ENCODE data around the gene ATP6V1G1. TPM values are rescaled to one million over a fixed set of nuclear protein-coding genes. Genes with fewer than 3 reads are reported as not detected.
"Not testable (repeated sequence)": the region's sequence is repeated elsewhere in the genome, so short reads cannot be mapped to it uniquely, and the experiment has no call there.

Gene ATP6V1G1
- polyA plus RNA-seq, 3 donors, result 233 to 239 (median 236) TPM

GRCh38 chr9:114565204-114565603, 22.4 kb upstream of the ATP6V1G1 start:
- no peak for DNase-seq (ENCODE audit: extremely low read depth in 1 of 11, low read depth in 9 of 11, low spot score in 4 of 11)

- no peak for DNase-seq (ENCODE audit: extremely low read depth in 1 of 11, low read depth in 9 of 11, low spot score in 4 of 11)
These were observed 16.8 kb upstream of the ATP6V1G1 start for GRCh38 chr9:114570742-114571141.

DNA sequence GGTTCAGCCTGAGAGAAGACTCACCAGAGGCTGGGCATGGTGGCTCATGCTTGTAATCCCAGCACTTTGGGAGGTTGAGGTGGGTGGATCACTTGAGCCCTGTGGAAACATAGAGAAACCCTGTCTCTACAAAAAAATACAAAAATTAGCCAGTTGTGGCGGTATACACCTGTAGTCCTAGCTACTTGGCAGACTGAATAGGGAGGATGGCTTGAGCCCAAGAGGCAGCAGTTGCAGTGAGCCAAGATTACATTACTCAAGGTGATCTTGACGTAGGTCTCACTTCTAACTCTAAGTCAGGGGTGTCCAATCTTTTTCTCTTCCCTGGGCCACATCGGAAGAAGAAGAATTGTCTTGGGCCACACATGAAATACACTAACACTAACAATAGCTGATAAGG, 16.2 kb upstream of the ATP6V1G1 start:
- DNase-seq (ENCODE audit: extremely low read depth in 1 of 11, low read depth in 9 of 11, low spot score in 4 of 11), result no peak

GRCh38 chr9:114572199-114572598, 15.4 kb upstream of the ATP6V1G1 start:
- DNase-seq (ENCODE audit: extremely low read depth in 1 of 11, low read depth in 9 of 11, low spot score in 4 of 11), result no peak

DNA sequence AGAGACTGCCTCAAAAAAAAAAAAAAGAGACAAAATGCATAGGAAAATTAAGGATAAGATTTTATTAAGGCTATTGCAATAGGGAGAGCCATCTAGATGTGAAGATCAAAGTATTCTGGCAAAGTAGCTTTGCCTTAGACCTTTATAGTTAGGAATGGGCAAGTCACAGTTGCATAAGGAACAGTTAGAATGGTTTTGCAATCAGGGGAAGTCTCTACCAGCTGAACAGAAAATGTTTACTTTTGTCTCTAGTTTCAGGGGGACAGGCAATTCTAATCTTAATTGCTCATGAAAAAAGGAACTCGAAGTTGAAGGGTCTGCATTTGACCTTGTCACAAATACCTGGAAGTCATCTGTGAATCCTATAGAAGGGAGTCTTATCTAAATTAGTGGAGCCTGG, 13.1 kb upstream of the ATP6V1G1 start:
- DNase-seq (ENCODE audit: extremely low read depth in 1 of 11, low read depth in 9 of 11, low spot score in 4 of 11), result no peak

- not testable (repeated sequence) for DNase-seq (ENCODE audit: extremely low read depth in 1 of 11, low read depth in 9 of 11, low spot score in 4 of 11)
These were observed 10.8 kb upstream of the ATP6V1G1 start for GRCh38 chr9:114576779-114577178.

DNA sequence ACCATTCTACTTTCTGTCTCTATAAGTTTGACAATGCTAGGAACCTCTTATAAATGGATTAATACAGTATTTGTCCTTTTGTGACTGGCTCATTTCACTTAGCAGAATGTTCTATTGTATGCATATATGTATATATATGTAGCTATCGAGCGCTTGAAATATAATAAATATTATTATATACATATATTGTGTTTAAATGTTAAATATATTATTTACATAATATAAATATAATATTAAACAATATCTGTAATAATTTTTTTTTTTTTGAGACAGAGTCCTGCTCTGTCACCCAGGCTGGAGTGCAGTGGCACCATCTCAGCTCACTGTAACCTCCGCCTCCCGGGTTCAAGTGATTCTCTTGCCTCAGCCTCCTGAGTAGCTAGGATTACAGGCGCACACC, 9.4 kb upstream of the ATP6V1G1 start:
- DNase-seq (ENCODE audit: extremely low read depth in 1 of 11, low read depth in 9 of 11, low spot score in 4 of 11), result not testable (repeated sequence)

DNA sequence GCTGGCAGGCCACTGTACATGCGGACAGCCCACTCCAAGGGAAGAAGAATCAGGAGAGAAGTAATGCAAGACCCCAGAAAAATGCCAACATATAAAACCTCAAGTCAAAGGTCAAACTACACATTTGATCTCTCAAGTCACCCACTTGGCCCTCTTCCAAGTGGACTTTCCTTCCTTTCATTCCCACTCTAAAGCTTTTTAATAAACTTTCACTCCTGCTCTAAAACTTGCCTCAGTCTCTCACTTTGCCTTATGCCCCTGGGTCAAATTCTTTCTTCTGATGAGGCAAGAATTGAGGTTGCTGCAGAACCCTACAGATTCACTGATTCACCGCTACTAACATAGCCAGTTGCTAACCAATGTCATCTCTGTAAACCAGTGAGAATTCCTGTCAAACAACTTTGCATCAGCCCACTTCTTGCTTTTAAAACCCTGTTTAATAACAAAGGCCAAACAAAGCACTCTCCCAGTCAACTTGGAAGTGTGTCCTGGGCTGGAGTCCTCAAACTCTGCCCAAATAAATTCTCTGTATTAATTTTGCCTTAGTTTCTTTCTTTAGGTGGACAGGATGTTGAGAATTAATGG, 6.9 kb upstream of the ATP6V1G1 start:
- no peak for DNase-seq (ENCODE audit: extremely low read depth in 1 of 11, low read depth in 9 of 11, low spot score in 4 of 11)

DNA sequence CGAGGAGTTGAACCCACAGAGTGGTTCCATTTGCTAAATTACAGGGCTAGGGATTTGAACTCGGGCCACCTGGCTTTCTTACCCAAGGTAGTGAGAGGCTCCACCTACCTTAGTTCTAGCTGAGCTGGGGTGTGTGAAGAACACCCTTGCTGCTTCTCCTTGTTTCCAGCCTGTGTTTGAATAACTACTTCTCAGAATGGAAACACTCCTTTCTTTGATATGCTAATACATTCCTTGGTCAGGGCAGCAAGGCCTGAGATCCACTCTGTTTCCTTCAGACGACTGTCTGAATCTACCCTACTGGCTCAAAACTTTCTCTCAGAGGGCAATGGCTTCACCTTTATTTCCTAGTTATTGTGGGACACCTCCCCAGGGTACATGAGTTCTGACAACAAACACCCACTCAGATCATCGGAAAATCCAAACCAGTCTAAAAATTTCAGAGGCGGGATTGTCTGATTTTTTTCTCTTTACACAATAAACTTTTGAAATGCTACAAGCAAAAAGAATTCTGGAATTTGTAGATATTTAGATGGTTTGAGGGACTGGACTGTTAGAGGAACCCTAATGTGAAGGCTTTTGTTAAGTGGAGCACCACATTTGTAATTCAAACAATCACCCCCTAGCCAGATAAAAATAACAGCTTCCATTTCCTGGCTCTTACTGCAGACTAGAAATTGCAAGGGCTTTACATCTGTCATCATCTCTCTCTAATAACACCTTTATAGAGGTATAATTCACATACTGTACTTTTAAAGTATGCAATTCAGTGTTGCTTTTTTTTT, 4.0 kb upstream of the ATP6V1G1 start:
- DNase-seq (ENCODE audit: extremely low read depth in 1 of 11, low read depth in 9 of 11, low spot score in 4 of 11), result no peak

GRCh38 chr9:114588210-114588609, 641 bp downstream of the ATP6V1G1 start:
- peak in 1 of 11 donors; percentile 33 for DNase-seq (ENCODE audit: extremely low read depth in 1 of 11, low read depth in 9 of 11, low spot score in 4 of 11)

- DNase-seq (ENCODE audit: extremely low read depth in 1 of 11, low read depth in 9 of 11, low spot score in 4 of 11), result no peak
These were observed 1.3 kb downstream of the ATP6V1G1 start for GRCh38 chr9:114588651-114589526.

GRCh38 chr9:114590328-114590727, 2.8 kb downstream of the ATP6V1G1 start:
- DNase-seq (ENCODE audit: extremely low read depth in 1 of 11, low read depth in 9 of 11, low spot score in 4 of 11), result no peak

GRCh38 chr9:114591291-114591787, 3.8 kb downstream of the ATP6V1G1 start:
- DNase-seq (ENCODE audit: extremely low read depth in 1 of 11, low read depth in 9 of 11, low spot score in 4 of 11), result no peak

GRCh38 chr9:114591849-114592248, 4.3 kb downstream of the ATP6V1G1 start:
- DNase-seq (ENCODE audit: extremely low read depth in 1 of 11, low read depth in 9 of 11, low spot score in 4 of 11), result no peak

GRCh38 chr9:114592356-114592755, 4.8 kb downstream of the ATP6V1G1 start:
- DNase-seq (ENCODE audit: extremely low read depth in 1 of 11, low read depth in 9 of 11, low spot score in 4 of 11), result no peak

DNA sequence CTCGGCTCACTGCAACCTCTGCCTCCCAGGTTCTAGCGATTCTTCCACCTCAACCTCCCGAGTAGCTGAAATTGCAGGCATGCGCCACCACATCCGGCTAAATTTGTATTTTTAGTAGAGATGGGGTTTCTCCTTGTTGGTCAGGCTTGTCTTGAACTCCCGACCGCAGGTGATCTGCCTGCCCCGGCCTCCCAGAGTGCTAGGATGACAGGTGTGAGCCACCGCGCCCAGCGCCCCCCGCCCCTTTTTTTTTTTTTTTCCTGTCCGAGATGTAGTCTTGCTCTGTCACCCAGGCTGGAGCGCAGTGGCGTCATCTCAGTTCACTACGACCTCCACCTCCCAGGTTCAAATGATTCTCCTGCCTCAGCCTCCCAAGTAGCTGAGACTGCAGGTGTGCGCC, 6.6 kb downstream of the ATP6V1G1 start:
- DNase-seq (ENCODE audit: extremely low read depth in 1 of 11, low read depth in 9 of 11, low spot score in 4 of 11), result no peak

DNA sequence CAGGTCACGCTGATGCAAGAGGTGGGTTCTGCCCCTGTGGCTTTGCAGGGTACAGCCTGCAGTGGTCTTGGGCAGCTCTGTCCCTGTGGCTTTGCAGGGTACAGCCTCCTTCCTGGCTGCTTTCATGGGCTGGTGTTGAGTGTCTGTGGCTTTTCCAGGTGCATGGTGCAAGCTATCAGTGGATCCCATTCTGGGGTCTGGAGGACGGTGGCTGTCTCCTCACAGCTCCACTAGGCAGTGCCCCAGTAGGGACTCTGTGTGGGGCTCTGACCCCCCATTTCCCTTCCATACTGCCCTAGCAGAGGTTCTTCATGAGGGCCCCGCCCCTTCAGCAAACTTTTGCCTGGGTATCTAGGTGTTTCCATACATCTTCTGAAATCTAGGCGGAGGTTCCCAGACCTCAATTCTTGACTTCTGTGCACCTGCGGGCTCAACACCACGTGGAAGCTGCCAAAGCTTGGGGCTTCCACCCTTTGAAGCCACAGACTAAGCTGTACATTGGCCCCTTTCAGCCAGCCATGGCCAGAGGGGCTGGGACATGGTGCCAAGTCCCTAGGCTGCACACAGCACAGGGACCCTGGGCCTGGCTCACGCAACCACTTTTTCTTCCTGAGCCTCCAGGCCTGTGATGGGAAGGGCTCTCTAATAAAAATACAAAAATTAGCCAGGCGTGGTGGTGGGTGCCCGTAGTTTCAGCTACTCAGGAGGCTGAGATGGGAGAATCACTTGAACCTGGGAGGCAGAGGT, 13.1 kb downstream of the ATP6V1G1 start:
- not testable (repeated sequence) for DNase-seq (ENCODE audit: extremely low read depth in 1 of 11, low read depth in 9 of 11, low spot score in 4 of 11)

DNA sequence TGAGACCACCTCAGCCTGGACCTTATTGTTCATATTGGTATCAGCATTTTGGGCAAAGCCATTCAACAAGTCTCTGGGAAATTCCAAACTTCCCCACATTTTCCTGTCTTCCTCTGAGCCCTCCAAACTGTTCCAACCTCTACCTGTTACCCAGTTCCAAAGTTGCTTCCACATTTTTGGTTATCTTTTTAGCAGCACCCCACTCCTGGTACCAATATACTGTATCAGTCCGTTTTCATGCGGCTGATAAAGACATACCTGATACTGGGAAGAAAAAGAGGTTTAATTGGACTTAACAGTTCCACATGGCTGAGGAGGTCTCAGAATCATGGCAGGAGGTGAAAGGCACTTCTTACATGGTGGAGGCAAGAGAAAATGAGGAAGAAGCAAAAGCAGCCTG, 14.2 kb downstream of the ATP6V1G1 start:
- DNase-seq (ENCODE audit: extremely low read depth in 1 of 11, low read depth in 9 of 11, low spot score in 4 of 11), result not testable (repeated sequence)

DNA sequence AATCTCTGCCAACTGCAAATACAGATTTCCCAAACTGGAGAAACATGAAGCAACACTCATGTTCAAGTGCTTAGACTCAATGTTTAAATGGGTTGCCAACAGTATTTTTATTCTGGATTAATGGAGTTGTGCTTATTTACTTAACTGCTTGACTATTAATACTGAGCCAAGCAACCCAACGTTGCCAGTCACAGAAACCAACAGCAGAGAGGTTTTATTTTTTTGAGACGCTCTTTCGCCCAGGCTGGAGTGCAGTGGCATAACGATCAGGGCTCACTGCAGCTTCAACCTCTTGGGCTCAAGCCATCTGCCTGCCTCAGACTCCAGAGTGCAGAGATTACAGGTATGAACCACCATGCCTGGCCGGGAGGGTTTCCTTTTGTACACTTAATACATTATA, 15.1 kb downstream of the ATP6V1G1 start:
- DNase-seq (ENCODE audit: extremely low read depth in 1 of 11, low read depth in 9 of 11, low spot score in 4 of 11), result no peak

Measured in renal cortex interstitium (tissue), 11 donors.